ENCODE measurements around the gene CLIP2.

DNA sequence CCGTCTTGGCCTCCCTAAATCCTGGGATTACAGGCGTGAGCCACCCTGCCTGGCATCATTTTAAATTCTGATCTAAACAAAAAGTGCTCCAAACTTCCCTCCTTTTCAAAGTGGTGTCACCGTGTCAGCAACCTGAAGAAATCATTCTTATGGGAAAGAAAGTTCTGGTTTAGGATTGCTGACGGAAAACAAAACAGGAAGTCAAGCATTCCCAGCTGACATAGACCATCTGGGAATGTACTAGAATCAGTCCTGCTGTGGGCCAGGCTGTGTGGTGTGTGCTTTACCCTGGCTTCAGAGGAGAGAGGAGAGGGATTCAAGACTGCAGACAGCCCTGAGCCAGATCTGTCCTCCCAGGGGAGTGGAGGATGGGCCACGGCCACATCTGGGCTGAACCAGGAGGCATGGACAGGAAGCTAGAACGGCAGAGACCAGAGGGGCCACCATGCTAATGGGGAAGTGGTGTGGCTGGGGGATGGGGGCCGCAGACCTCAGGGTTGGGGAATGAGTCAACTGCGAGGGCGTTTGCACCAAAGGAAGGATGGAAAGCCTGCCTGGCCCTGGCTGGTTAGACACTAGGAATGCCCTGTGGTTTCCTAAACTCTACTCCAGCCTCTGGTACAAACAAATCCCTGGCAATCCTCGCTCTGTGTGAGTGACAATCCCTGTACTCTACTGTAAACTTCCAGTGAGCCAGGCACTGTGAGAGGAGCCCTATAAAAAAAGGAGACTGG, 16.7 kb upstream of the CLIP2 start:
- TF ChIP-seq POLR2AphosphoS5 (IDR thresholded peaks at IDR 0.05; ENCODE audit: low read depth, low read length), result no peak; the same call in 1 of the 2 replicates
- peak; percentile 39; the same call in 1 of the 2 replicates for TF ChIP-seq SIN3A (IDR thresholded peaks at IDR 0.05; ENCODE audit: borderline replicate concordance, insufficient read depth, low read length)
- TF ChIP-seq TAF1 (IDR thresholded peaks at IDR 0.05; ENCODE audit: borderline replicate concordance, insufficient read depth, low read length), result no peak
- TF ChIP-seq REST (IDR thresholded peaks at IDR 0.05; ENCODE audit: insufficient read depth in 1 of 2, low read depth in 2 of 2, low read length in 2 of 2), result peak; percentile 47 to 62; a peak in 1 of 4 replicates
